SHP77 (cell line): ENCODE results near the gene MRPL36.
"Not testable (repeated sequence)": the region's sequence is repeated elsewhere in the genome, so short reads cannot be mapped to it uniquely, and the experiment has no call there.

Experiments used
- DNase-seq, 2 experiments: peaks; one replicate each; lab custom pipeline; 2025; lab: John Stamatoyannopoulos, UW

Gene MRPL36

GRCh38 chr5:1796371-1797102 lies 3.1 kb downstream of the MRPL36 start:
- DNase-seq: no peak

DNA sequence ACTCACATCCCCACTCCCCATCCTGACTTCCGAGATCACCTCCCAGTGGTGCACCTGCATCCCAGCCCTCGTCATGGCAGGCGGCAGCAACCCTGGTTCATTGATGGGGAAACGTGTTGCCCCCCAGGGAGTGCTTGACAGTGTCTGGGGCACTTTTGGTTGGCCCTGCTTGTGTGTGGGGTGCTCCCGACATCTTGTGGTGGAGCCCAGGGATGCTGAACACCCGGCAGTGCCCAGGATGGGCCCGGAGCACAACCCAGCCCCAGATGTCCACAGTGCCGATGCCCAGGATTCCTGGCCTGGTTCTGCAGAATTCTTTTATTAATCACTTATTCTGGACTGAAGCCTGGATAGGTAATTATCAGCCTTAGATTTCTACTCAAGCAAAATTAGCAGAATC lies 3.7 kb downstream of the MRPL36 start:
- DNase-seq: no peak

GRCh38 chr5:1795506-1795905 lies 4.1 kb downstream of the MRPL36 start:
- no peak for DNase-seq

DNA sequence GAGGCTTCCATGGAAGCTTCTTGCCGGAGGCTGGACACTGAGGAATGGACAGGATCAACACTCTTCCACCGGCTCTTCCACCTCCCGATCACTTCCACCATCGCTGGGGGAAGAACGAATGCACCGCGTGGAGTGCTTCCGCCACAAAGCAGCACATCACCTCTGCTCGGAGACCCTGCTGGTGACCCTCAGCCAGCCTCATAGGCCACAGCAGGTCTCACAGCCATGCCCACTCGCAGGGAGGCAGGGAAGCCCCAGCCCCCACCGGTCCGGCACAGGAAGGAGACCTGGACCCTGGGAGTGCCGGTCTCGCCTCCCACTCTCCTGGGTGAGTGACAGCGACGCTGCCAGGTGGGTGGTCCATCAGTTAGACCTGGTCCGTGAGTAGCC lies 4.7 kb downstream of the MRPL36 start:
- no peak for DNase-seq

GRCh38 chr5:1793966-1794900 lies 5.4 kb downstream of the MRPL36 start:
- DNase-seq: no peak

- DNase-seq: no peak
Observed at GRCh38 chr5:1793301-1793740, 6.3 kb downstream of the MRPL36 start.

DNA sequence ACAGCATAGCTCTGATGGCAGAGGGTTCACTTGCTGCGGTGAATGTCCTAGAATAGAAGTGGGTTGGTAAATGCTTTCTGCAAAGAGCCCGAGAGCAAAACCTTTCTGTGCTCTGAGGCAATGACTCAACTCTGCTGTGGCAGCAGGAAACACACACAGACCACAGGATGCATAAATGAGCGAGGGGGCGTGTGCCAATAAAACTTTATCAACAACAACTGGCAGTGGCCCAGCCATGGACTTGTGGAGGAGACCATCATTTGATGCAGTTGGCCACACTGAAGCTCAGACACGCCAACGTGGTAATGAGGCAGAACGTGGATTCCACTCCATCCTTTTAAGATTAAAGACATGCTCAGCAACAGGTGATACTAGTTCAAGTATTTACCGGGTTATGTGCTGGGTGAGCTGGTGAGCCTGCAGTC lies 6.8 kb downstream of the MRPL36 start:
- DNase-seq: no peak

- no peak for DNase-seq
Observed at GRCh38 chr5:1791176-1791575, 8.5 kb downstream of the MRPL36 start.

GRCh38 chr5:1789834-1790471 lies 9.7 kb downstream of the MRPL36 start:
- DNase-seq: no peak

- DNase-seq: not testable (repeated sequence)
Observed at GRCh38 chr5:1789438-1789833, 10.2 kb downstream of the MRPL36 start.

GRCh38 chr5:1788828-1789227 lies 10.8 kb downstream of the MRPL36 start:
- peak; percentile 44 to 47 for DNase-seq

DNA sequence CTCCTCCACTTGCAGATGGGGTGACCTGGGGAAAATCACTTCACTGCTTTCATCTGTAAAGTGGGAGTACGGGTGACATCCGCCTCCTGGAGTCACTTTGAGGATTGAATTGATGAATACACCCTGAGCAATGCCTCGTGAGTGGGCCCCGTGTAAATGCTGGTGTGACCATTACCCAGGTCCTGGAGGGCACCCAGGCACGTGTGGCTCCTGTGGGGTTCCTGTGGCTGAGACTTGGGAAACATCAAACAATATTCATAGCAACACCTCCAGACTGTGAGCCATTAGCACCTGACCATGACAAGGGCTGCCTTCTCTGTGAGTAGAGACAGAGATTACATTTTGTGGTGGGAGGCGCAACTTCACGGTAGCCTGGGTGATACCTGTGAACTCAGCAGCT lies 11.4 kb downstream of the MRPL36 start:
- DNase-seq: no peak

DNA sequence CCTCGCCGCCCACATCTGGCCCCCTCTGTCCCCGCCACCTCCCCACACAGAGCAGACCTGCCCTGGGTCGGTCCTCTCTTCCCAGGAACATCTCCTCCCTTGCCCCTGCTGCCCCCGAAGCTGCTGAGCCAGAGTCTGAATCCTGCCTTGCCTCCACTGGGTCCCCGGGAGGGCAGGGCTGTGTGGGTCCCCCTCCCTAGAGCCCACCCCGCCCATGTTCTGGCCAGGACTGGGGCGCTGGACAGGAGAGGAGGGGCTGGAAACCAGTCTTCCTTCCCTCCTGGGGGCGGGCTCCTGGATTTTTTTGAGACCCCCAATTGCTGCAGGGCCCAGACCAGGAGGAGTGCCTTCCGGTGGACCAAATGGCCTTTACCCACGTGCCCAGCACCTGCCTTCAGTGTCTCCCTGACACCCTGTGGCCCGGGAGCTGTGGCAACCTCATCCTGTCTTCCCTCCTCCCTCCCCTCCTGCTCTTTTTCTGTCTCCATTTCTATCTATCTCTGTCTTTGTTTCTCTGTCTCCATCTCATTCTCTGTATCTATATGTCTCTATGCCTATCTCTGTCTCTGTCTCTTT lies 12.1 kb downstream of the MRPL36 start:
- DNase-seq: no peak

GRCh38 chr5:1786621-1787471 lies 12.8 kb downstream of the MRPL36 start:
- no peak for DNase-seq

DNA sequence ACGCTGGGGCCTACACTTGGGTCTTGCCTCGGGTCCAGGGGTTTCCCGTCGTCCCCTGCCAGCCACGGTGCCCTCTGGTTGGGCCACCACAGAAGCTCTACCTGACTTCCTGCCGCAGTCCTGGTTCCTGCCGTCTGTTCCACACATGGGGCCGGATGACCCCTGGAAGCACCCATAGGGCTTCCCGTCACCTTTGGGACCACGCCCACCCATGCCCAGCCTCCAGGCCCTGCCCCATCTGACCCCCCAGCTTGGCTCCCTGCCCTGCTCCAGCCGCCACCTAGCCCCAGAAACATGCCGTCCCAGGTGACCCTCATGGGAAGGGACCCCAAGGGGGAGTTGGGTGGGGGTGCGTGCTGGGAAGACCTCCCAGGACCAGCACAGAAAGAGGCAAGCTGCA lies 13.7 kb downstream of the MRPL36 start:
- DNase-seq: no peak

- no peak for DNase-seq
Observed at GRCh38 chr5:1785062-1785461, 14.6 kb downstream of the MRPL36 start.

- no peak for DNase-seq
Observed at GRCh38 chr5:1784197-1785050, 15.2 kb downstream of the MRPL36 start.

DNA sequence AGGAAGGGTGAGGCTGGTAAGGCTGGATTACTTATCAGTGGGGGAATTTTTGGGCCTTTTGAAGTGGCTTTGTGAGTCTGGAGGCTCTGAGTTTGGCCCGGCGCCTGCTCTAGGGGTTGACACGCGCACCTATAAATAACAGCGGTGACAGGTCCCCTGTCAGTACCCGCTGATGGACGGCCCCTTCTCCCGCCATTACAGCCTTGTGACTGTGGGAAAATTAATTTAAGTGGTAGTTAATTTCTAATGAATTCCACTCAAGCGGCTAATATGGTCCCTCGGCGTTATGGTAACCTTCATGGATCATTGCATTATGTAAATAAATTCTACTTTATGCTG lies 16.5 kb downstream of the MRPL36 start:
- DNase-seq: no peak

- no peak for DNase-seq
Observed at GRCh38 chr5:1782385-1783215, 17.0 kb downstream of the MRPL36 start.
